H1 (cell line): Measurements from ENCODE around the gene CLEC16A. TPM values are rescaled to one million over a fixed set of nuclear protein-coding genes. Genes with fewer than 3 reads are reported as not detected.

Experiments
- CTCF ChIA-PET: fragments of 300-600 bp; sonication (Branson Sonifier 250); formaldehyde crosslinking; loops from one replicate; lab custom pipeline; 2021; ENCODE audit not compliant: partially characterized antibody; lab: Charles Lee
- POLR2A ChIA-PET: fragments of 300-600 bp; sonication (Branson Sonifier 250); formaldehyde crosslinking; loops from one replicate; lab custom pipeline; 2021; ENCODE audit warnings: inconsistent platforms; ENCODE audit not compliant: partially characterized antibody; lab: Charles Lee
- DNase-seq, 2 experiments: peaks; one replicate each; pipeline versions ENCODE4 v3.0.0 to v3.0.0-alpha.2; 2010 to 2022; ENCODE audit warnings: low spot score in 2 of 2, low read depth in 1 of 2, mixed read lengths in 1 of 2
- FAIRE-seq: peaks from 2 replicates; lab custom pipeline; 2011; peaks lifted over from hg19 to GRCh38; lab: Jason Lieb, UNC
- H2AFZ ChIP-seq: 2 replicates; pipeline ENCODE4 v1.8.1; 2012; ENCODE audit warnings: low read length, inconsistent platforms
- H2AK5ac ChIP-seq: 2 replicates; pipeline ENCODE4 v1.6.1; 2013; ENCODE audit warnings: low read depth, low read length
- H2BK120ac ChIP-seq: replicated peaks from 2 replicates; pipeline ENCODE3; 2013; ENCODE audit warnings: low read depth, low read length, inconsistent platforms
- H2BK12ac ChIP-seq: 2 replicates; pipeline ENCODE4 v1.6.1; 2013; ENCODE audit warnings: low read depth, low read length
- H2BK15ac ChIP-seq: 2 replicates; pipeline ENCODE4 v1.6.1; 2013; ENCODE audit warnings: low read length
- H2BK20ac ChIP-seq: 2 replicates; pipeline ENCODE4 v1.6.1; 2013; ENCODE audit warnings: low read length
- H2BK5ac ChIP-seq: 2 replicates; pipeline ENCODE4 v1.6.1; 2013; ENCODE audit warnings: low read depth, low read length
- H3K14ac ChIP-seq: 2 replicates; pipeline ENCODE4 v1.6.1; 2013; ENCODE audit warnings: inconsistent platforms; ENCODE audit not compliant: insufficient read length
- H3K18ac ChIP-seq: 2 replicates; pipeline ENCODE4 v1.6.1; 2013; ENCODE audit warnings: low read length; ENCODE audit errors: extremely low read depth
- H3K23ac ChIP-seq: 2 replicates; pipeline ENCODE4 v1.6.1; 2013; ENCODE audit warnings: inconsistent platforms; ENCODE audit not compliant: insufficient read length
- H3K23me2 ChIP-seq: 2 replicates; pipeline ENCODE4 v1.6.1; 2013; ENCODE audit warnings: low read depth, low read length
- H3K27ac ChIP-seq: 2 replicates; pipeline ENCODE4 v1.6.1; 2011; ENCODE audit warnings: low read depth, low read length, inconsistent platforms
- H3K27me3 ChIP-seq, 4 experiments: replicated peaks in 1 of 4; 1 replicate in 1 of 4; 2 replicates in 3 of 4; pipeline versions ENCODE4 v1.6.1 to v1.8.1; 2011 to 2013; ENCODE audit warnings: low read length in 3 of 4, mild to moderate bottlenecking in 3 of 4, inconsistent platforms in 2 of 4, mixed read lengths in 2 of 4, moderate library complexity in 1 of 4; ENCODE audit not compliant: control insufficient read depth in 3 of 4, insufficient read depth in 3 of 4; ENCODE audit errors: extremely low read depth in 1 of 4
- H3K36me3 ChIP-seq, 4 experiments: 2 replicates each; pipeline versions ENCODE4 v1.6.1 to v1.8.1; 2011 to 2013; ENCODE audit warnings: mild to moderate bottlenecking in 4 of 4, low read length in 3 of 4, moderate library complexity in 2 of 4, control low read depth in 1 of 4, inconsistent platforms in 1 of 4; ENCODE audit not compliant: insufficient read depth in 4 of 4, control insufficient read depth in 2 of 4
- H3K4ac ChIP-seq: replicated peaks from 2 replicates; pipeline ENCODE3; 2013; ENCODE audit warnings: low read length, low read depth, mixed read lengths, inconsistent platforms; ENCODE audit not compliant: insufficient read length
- H3K4me1 ChIP-seq, 4 experiments: replicated peaks in 1 of 4; 1 replicate in 1 of 4; 2 replicates in 3 of 4; pipeline versions ENCODE4 v1.6.1 to v1.8.1; 2011 to 2013; ENCODE audit warnings: low read length in 3 of 4, inconsistent platforms in 2 of 4, mixed read lengths in 1 of 4; ENCODE audit not compliant: insufficient read depth in 4 of 4, control insufficient read depth in 3 of 4
- H3K4me2 ChIP-seq, 2 experiments: 2 replicates each; pipeline versions ENCODE4 v1.6.1 to v1.8.1; 2011 to 2013; ENCODE audit warnings: low read depth in 2 of 2, low read length in 2 of 2, control low read depth in 1 of 2, inconsistent platforms in 1 of 2, mild to moderate bottlenecking in 1 of 2; ENCODE audit not compliant: insufficient read depth in 1 of 2
- H3K4me3 ChIP-seq, 4 experiments: fragments of 200-600, 300-600 bp in 1 of 4; sonication (generic), shearing (Covaris generic), sonication (Bioruptor Twin) in 1 of 4; 2 replicates each; pipeline versions ENCODE4 v1.5.1 to v1.8.1; 2011 to 2016; ENCODE audit warnings: low read length in 4 of 4, low read depth in 3 of 4, control low read depth in 2 of 4, inconsistent platforms in 2 of 4, mild to moderate bottlenecking in 2 of 4, mixed read lengths in 1 of 4, moderate library complexity in 1 of 4; ENCODE audit not compliant: insufficient read depth in 2 of 4; ENCODE audit errors: extremely low read depth in 1 of 4
- H3K56ac ChIP-seq: replicated peaks from 2 replicates; pipeline ENCODE3; 2013; ENCODE audit warnings: low read depth, mild to moderate bottlenecking, mixed read lengths, low read length, inconsistent platforms; ENCODE audit not compliant: insufficient read length
- H3K79me1 ChIP-seq: 2 replicates; pipeline ENCODE4 v1.6.1; 2013; ENCODE audit warnings: low read depth, low read length, control low read depth
- H3K79me2 ChIP-seq, 2 experiments: 2 replicates each; pipeline versions ENCODE4 v1.6.1 to v1.8.1; 2012 to 2013; ENCODE audit warnings: low read length in 2 of 2, mild to moderate bottlenecking in 2 of 2, inconsistent platforms in 1 of 2; ENCODE audit not compliant: insufficient read depth in 2 of 2, control insufficient read depth in 1 of 2
- H3K9ac ChIP-seq, 4 experiments: replicated peaks in 1 of 4; 1 replicate in 1 of 4; 2 replicates in 3 of 4; pipeline versions ENCODE4 v1.6.1 to v1.8.1; 2011 to 2013; ENCODE audit warnings: low read depth in 3 of 4, low read length in 3 of 4, control low read depth in 2 of 4, mild to moderate bottlenecking in 2 of 4, moderate library complexity in 2 of 4, inconsistent platforms in 1 of 4; ENCODE audit errors: extremely low read depth in 1 of 4
- H3K9me3 ChIP-seq, 2 experiments: 2 replicates each; pipeline versions ENCODE4 v1.6.1 to v1.8.1; 2012 to 2013; ENCODE audit warnings: mild to moderate bottlenecking in 2 of 2, moderate library complexity in 2 of 2, control low read depth in 1 of 2, inconsistent platforms in 1 of 2, low read depth in 1 of 2, low read length in 1 of 2, mixed read lengths in 1 of 2; ENCODE audit not compliant: insufficient read depth in 2 of 2
- H4K20me1 ChIP-seq, 2 experiments: replicated peaks in 1 of 2; 2 replicates each; pipeline versions ENCODE3 to v1.8.1; 2011 to 2013; ENCODE audit warnings: inconsistent platforms in 2 of 2, low read length in 2 of 2, mild to moderate bottlenecking in 1 of 2; ENCODE audit not compliant: insufficient read depth in 2 of 2, control insufficient read depth in 1 of 2
- H4K5ac ChIP-seq: 2 replicates; pipeline ENCODE4 v1.6.1; 2013; ENCODE audit warnings: low read length, low read depth, mixed read lengths, inconsistent platforms; ENCODE audit not compliant: insufficient read length
- H4K8ac ChIP-seq: 2 replicates; pipeline ENCODE4 v1.8.0; 2013; ENCODE audit warnings: mild to moderate bottlenecking, moderate library complexity, low read length, inconsistent platforms; ENCODE audit not compliant: insufficient read depth; ENCODE audit errors: extremely low read depth
- H4K91ac ChIP-seq: replicated peaks from 2 replicates; pipeline ENCODE3; 2013; ENCODE audit warnings: low read length, mixed read lengths, inconsistent platforms; ENCODE audit not compliant: insufficient read length
- ATF2 ChIP-seq: IDR thresholded peaks from 2 replicates; pipeline ENCODE4 v1.6.1; 2012; ENCODE audit warnings: low read length, inconsistent platforms
- BCL11A ChIP-seq, 2 experiments: IDR thresholded peaks; one replicate each; pipeline ENCODE4 v1.6.1; 2011; ENCODE audit warnings: low read depth in 2 of 2, low read length in 2 of 2, mild to moderate bottlenecking in 2 of 2
- EP300 ChIP-seq, 2 experiments: IDR thresholded peaks; 1 replicate in 1 of 2; 2 replicates in 1 of 2; pipeline ENCODE4 v1.6.1; 2011 to 2012; ENCODE audit warnings: low read depth in 2 of 2, low read length in 2 of 2, mild to moderate bottlenecking in 2 of 2, borderline replicate concordance in 1 of 2, inconsistent platforms in 1 of 2, moderate library complexity in 1 of 2
- JUND ChIP-seq: IDR thresholded peaks from 2 replicates; pipeline ENCODE4 v1.6.1; 2011; ENCODE audit warnings: mild to moderate bottlenecking, improper control_type of control experiment, low read length
- MAFK ChIP-seq: IDR thresholded peaks from 2 replicates; pipeline ENCODE4 v1.6.1; 2012; ENCODE audit warnings: low read depth, mild to moderate bottlenecking, improper control_type of control experiment, low read length
- POU5F1 ChIP-seq: IDR thresholded peaks from 2 replicates; pipeline ENCODE4 v1.6.1; 2011; ENCODE audit warnings: low read depth, mild to moderate bottlenecking, low read length, moderate library complexity
- SIN3A ChIP-seq, 2 experiments: IDR thresholded peaks in 1 of 2; conservative IDR thresholded peaks in 1 of 2; 2 replicates each; pipeline ENCODE4 v1.6.1; 2011 to 2012; ENCODE audit warnings: low read length in 2 of 2, improper control_type of control experiment in 1 of 2, low read depth in 1 of 2, mild to moderate bottlenecking in 1 of 2
- SP1 ChIP-seq: IDR thresholded peaks from 2 replicates; pipeline ENCODE4 v1.6.1; 2011; ENCODE audit warnings: low read depth, low read length
- YY1 ChIP-seq: IDR thresholded peaks from 2 replicates; pipeline ENCODE4 v1.6.1; 2011; ENCODE audit warnings: low read depth, mild to moderate bottlenecking, low read length
- ZNF274 ChIP-seq: IDR thresholded peaks from 2 replicates; pipeline ENCODE4 v1.7.0; 2012; ENCODE audit warnings: low read length, borderline replicate concordance; ENCODE audit errors: extremely low read depth
- WGBS, 2 experiments: shearing (Covaris generic) in 1 of 2; methylation state at CpG; one replicate each; pipeline versions ENCODE4 v1.1.6 to v1.1.7; 2013 to 2015; ENCODE audit warnings: low lambda C conversion rate in 2 of 2, mixed read lengths in 2 of 2, inconsistent platforms in 1 of 2, low coverage in 1 of 2, missing lambda C conversion rate in 1 of 2; ENCODE audit not compliant: insufficient replicate concordance in 2 of 2, insufficient coverage in 1 of 2, insufficient read length in 1 of 2; ENCODE audit errors: extremely low coverage in 1 of 2, missing lambda C conversion rate in 1 of 2; 5-methylcytosine and 5-hydroxymethylcytosine counted together
- polyA plus RNA-seq, 7 experiments: library from polyadenylated mRNA; depleted of rRNA in 3 of 7; stranded (reverse) in 5 of 7; unstranded in 2 of 7; fragments of >200 nt in 5 of 7; fragments of 200-250 nt in 2 of 7; gene quantifications; 1 replicate in 5 of 7; 2 replicates in 1 of 7; 4 replicates in 1 of 7; pipeline versions ENCODE4 v1.2.1 to v1.2.3, GENCODE V29; 2011 to 2013; ENCODE audit warnings: missing spikeins in 2 of 7, mixed read lengths in 2 of 7
- total RNA-seq: library from RNA; stranded (reverse); fragmentation: NEBNext Ultra II Directional; extraction: Animal tissue kit (Norgen Biotek cat#: 25700); gene quantifications from 2 replicates; pipeline ENCODE4 v1.2.1, GENCODE V29; 2021

The CLEC16A gene
- total and polyA plus RNA-seq, 2 of the 8 experiments (the other 6 are each of a cell fraction or from before 2014, with no cell fraction given), result 7.6 to 19.3 TPM

DNA sequence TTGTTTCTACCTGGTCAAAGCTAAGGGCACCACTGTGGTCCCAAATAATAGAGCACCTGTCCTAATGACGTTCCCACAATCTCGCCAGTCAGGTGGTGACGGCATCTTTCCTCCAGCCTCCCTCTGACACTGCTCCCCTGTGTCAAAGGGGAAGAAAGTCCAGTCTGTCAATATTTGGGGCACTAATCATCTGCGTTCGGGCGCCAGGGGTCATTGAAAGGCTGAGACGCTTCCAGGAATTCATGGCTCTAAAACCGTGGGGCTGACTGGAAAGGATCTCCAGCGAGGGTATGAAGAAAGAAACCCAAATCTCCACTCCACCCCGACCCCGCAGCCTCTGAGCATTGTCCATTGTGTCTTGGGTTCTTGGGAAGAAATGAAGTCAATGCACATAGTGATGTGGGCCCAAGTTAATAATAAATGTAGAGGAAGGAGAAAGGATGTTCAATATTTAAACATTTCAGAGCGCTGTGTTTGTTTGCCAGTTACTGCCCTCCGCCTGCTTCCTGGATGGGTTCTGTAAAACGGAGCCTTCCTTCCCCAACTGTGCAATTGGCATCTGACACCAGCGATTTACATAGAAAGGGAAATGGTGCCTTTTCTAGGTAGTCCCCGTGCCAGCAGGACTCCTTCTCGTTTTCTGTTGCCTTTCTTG is 208.4 kb downstream of the CLEC16A start:
- Histone ChIP-seq H2AK5ac (no peak overlapping the region), H3K23ac (no peak overlapping the region), H3K27ac (no peak overlapping the region), H3K36me3 (no peaks in the 10 kb centered on the region), H4K8ac (no peak overlapping the region), H2AFZ (no peak overlapping the region), H4K20me1 (peaks cover 0 to 3% of the 10 kb centered on the region in 2 experiments), H3K14ac (no peak overlapping the region), H3K56ac (no peak overlapping the region), H2BK12ac (no peak overlapping the region), H3K23me2 (no peaks in the 10 kb centered on the region), H3K4me3 (no peak overlapping the region), H3K79me2 (no peaks in the 10 kb centered on the region), H3K27me3 (no peaks in the 10 kb centered on the region), H2BK15ac (0 out of 2 replicates have a peak overlapping the region, but pooled peaks have one; percentile 21), H2BK120ac (no peak overlapping the region), H3K4me1 (no peaks in the 10 kb centered on the region), H2BK5ac (no peak overlapping the region), H3K79me1 (no peaks in the 10 kb centered on the region), H4K5ac (no peak overlapping the region), H3K4me2 (no peak overlapping the region), H3K4ac (no peak overlapping the region), H3K9me3 (no peaks in the 10 kb centered on the region), H2BK20ac (no peak overlapping the region), H4K91ac (no peak overlapping the region), H3K9ac (no peak overlapping the region), H3K18ac (no peak overlapping the region)
- POLR2A ChIA-PET, result interaction anchor here (1.1 kb wide), 1 partner anchor 80 kb away, joined by 3 read pairs; no protein-coding TSS in a partner anchor
- TF ChIP-seq SP1, result no peak
- TF ChIP-seq SIN3A (conservative IDR thresholded peaks at IDR 0.05 in 1 of 2, IDR thresholded peaks at IDR 0.05 in 1 of 2; ENCODE audit: low read depth in 1 of 2, low read length in 2 of 2), result no peak
- no peak for TF ChIP-seq JUND
- no peak for TF ChIP-seq ZNF274
- TF ChIP-seq EP300 (IDR thresholded peaks at IDR 0.05; ENCODE audit: borderline replicate concordance in 1 of 2, low read depth in 2 of 2, low read length in 2 of 2), result no peak
- no peak for TF ChIP-seq YY1
- no peak for TF ChIP-seq POU5F1
- TF ChIP-seq ATF2, result no peak
- TF ChIP-seq BCL11A (IDR thresholded peaks at IDR 0.05; ENCODE audit: low read depth in 2 of 2, low read length in 2 of 2), result no peak
- TF ChIP-seq MAFK, result no peak
- FAIRE-seq (no peak), DNase-seq (no peak)
- CTCF ChIA-PET, result interaction anchor here (1.2 to 1.4 kb wide), 2 partner anchors 40 to 42 kb away, joined by 3 to 4 read pairs; no protein-coding TSS in a partner anchor
- WGBS, 2 experiments, result 82% methylated on average over 16 of the region's 17 CpGs; no CpG with 5 or more reads in 1 of the 2 experiments
